HEK293 (cell line): ENCODE measurements around the gene MRPL19.

Experiments used
- CTCF ChIA-PET: fragments of 350-600 bp; formaldehyde crosslinking; extraction: SDS; loops from one replicate; lab custom pipeline; 2021; ENCODE audit warnings: antibody characterized with exemption; lab: Yijun Ruan, JAX
- POLR2A ChIA-PET: fragments of 300-600 bp; formaldehyde crosslinking; extraction: SDS; loops from one replicate; lab custom pipeline; 2020; ENCODE audit warnings: antibody characterized with exemption, inconsistent platforms; lab: Yijun Ruan, JAX
- H3K27ac ChIP-seq: fragments of 200-500 bp; sonication (Bioruptor generic); 2 replicates; pipeline ENCODE4 v1.5.1; 2014; ENCODE audit warnings: low read depth, low read length, control low read depth, inconsistent platforms; ENCODE audit errors: extremely low read depth
- H3K36me3 ChIP-seq, 2 experiments: fragments of 200-500 bp in 1 of 2; sonication (Bioruptor generic) in 1 of 2; 1 replicate in 1 of 2; 2 replicates in 1 of 2; pipeline ENCODE4 v1.5.1; 2014 to 2017; ENCODE audit warnings: inconsistent platforms in 2 of 2, low read length in 2 of 2; ENCODE audit not compliant: control insufficient read depth in 2 of 2, insufficient read depth in 1 of 2
- H3K4me1 ChIP-seq: fragments of 200-500 bp; sonication (Bioruptor generic); 2 replicates; pipeline ENCODE4 v1.5.1; 2014; ENCODE audit warnings: mild to moderate bottlenecking, low read length, inconsistent platforms; ENCODE audit not compliant: control insufficient read depth, insufficient read depth
- H3K4me3 ChIP-seq: 2 replicates; pipeline ENCODE4 v1.5.1; 2011; ENCODE audit warnings: low read depth, mild to moderate bottlenecking, control low read depth, low read length, moderate library complexity
- H3K9me3 ChIP-seq: fragments of 200-500 bp; sonication (Bioruptor generic); 2 replicates; pipeline ENCODE4 v1.5.1; 2014; ENCODE audit warnings: low read depth, low read length, inconsistent platforms; ENCODE audit not compliant: control insufficient read depth, insufficient read depth
- GLIS1 ChIP-seq: fragments of 450-650 bp; formaldehyde crosslinking; IDR thresholded peaks from 2 replicates; pipeline ENCODE4 v1.5.1; 2016; ENCODE audit warnings: missing biosample characterization, missing genetic modification characterization
- HOXA7 ChIP-seq: sonication (generic); formaldehyde crosslinking; IDR thresholded peaks from 2 replicates; pipeline ENCODE4 v1.8.1; 2022; ENCODE audit warnings: missing genetic modification reagents, borderline replicate concordance
- HOXC10 ChIP-seq: sonication (generic); formaldehyde crosslinking; IDR thresholded peaks from 2 replicates; pipeline ENCODE4 v1.8.1; 2023; ENCODE audit warnings: mild to moderate bottlenecking, missing genetic modification reagents
- IKZF3 ChIP-seq: fragments of 450-650 bp; IDR thresholded peaks from 2 replicates; pipeline ENCODE4 v1.5.0; 2018; ENCODE audit warnings: missing biosample characterization, mild to moderate bottlenecking, missing genetic modification characterization, moderate library complexity
- RBAK ChIP-seq: fragments of 450-650 bp; formaldehyde crosslinking; IDR thresholded peaks from 2 replicates; pipeline ENCODE4 v1.5.1; 2016; ENCODE audit warnings: missing biosample characterization, missing genetic modification characterization
- SP3 ChIP-seq: fragments of 450-650 bp; formaldehyde crosslinking; IDR thresholded peaks from 2 replicates; pipeline ENCODE4 v1.5.1; 2016; ENCODE audit warnings: missing biosample characterization, missing genetic modification characterization
- TRIM28 ChIP-seq: IDR thresholded peaks from 2 replicates; pipeline ENCODE4 v1.6.1; 2011; ENCODE audit warnings: low read length, control low read depth, borderline replicate concordance
- ZBTB48 ChIP-seq: fragments of 450-650 bp; formaldehyde crosslinking; IDR thresholded peaks from 2 replicates; pipeline ENCODE4 v1.5.1; 2016; ENCODE audit warnings: missing biosample characterization, missing genetic modification characterization
- ZFP69B ChIP-seq: fragments of 450-650 bp; formaldehyde crosslinking; IDR thresholded peaks from 2 replicates; pipeline ENCODE4 v1.5.1; 2016; ENCODE audit warnings: missing biosample characterization, missing genetic modification characterization
- ZNF132 ChIP-seq: fragments of 450-650 bp; formaldehyde crosslinking; IDR thresholded peaks from 2 replicates; pipeline ENCODE4 v1.5.1; 2017; ENCODE audit warnings: missing biosample characterization, missing genetic modification characterization, borderline replicate concordance
- ZNF155 ChIP-seq: fragments of 450-650 bp; formaldehyde crosslinking; IDR thresholded peaks from 2 replicates; pipeline ENCODE4 v1.5.1; 2016; ENCODE audit warnings: missing biosample characterization, missing genetic modification characterization
- ZNF266 ChIP-seq: fragments of 450-650 bp; formaldehyde crosslinking; IDR thresholded peaks from 2 replicates; pipeline ENCODE4 v1.5.1; 2016; ENCODE audit warnings: missing biosample characterization, missing genetic modification characterization, low read depth
- ZNF341 ChIP-seq: fragments of 450-650 bp; formaldehyde crosslinking; IDR thresholded peaks from 2 replicates; pipeline ENCODE4; 2016; ENCODE audit warnings: low read depth, missing biosample characterization, missing genetic modification characterization
- ZNF433 ChIP-seq: fragments of 450-650 bp; formaldehyde crosslinking; IDR thresholded peaks from 2 replicates; pipeline ENCODE4 v1.5.1; 2016; ENCODE audit warnings: missing biosample characterization, missing genetic modification characterization, low read depth
- ZNF473 ChIP-seq: fragments of 450-650 bp; formaldehyde crosslinking; IDR thresholded peaks from 2 replicates; pipeline ENCODE4 v1.5.1; 2017; ENCODE audit warnings: missing biosample characterization, missing genetic modification characterization
- ZNF561 ChIP-seq: fragments of 450-650 bp; IDR thresholded peaks from 2 replicates; pipeline ENCODE4 v1.5.1; 2018; ENCODE audit warnings: missing biosample characterization, missing genetic modification characterization, borderline replicate concordance
- TF ChIP-seq, protein P1 (sequence below): fragments of 450-650 bp; formaldehyde crosslinking; IDR thresholded peaks from 2 replicates; pipeline ENCODE4 v1.5.1; 2016; ENCODE audit warnings: missing biosample characterization, missing genetic modification characterization
- TF ChIP-seq, protein P2 (sequence below): fragments of 450-650 bp; formaldehyde crosslinking; IDR thresholded peaks from 2 replicates; pipeline ENCODE4 v1.5.1; 2016; ENCODE audit warnings: missing biosample characterization, missing genetic modification characterization
- TF ChIP-seq, protein P3 (sequence below): fragments of 450-650 bp; formaldehyde crosslinking; IDR thresholded peaks from 2 replicates; pipeline ENCODE4; 2016; ENCODE audit warnings: missing biosample characterization, missing genetic modification characterization
- TF ChIP-seq, protein P4 (sequence below): fragments of 450-650 bp; formaldehyde crosslinking; IDR thresholded peaks from 2 replicates; pipeline ENCODE4 v1.5.1; 2016; ENCODE audit warnings: missing biosample characterization, missing genetic modification characterization, borderline replicate concordance
- TF ChIP-seq, protein P5 (sequence below): fragments of 450-650 bp; formaldehyde crosslinking; IDR thresholded peaks from 2 replicates; pipeline ENCODE4 v1.5.1; 2016; ENCODE audit warnings: missing biosample characterization, missing genetic modification characterization
- TF ChIP-seq, protein P6 (sequence below): fragments of 450-650 bp; formaldehyde crosslinking; IDR thresholded peaks from 2 replicates; pipeline ENCODE4 v1.5.1; 2016; ENCODE audit warnings: missing biosample characterization, missing genetic modification characterization

MRPL19 gene

DNA sequence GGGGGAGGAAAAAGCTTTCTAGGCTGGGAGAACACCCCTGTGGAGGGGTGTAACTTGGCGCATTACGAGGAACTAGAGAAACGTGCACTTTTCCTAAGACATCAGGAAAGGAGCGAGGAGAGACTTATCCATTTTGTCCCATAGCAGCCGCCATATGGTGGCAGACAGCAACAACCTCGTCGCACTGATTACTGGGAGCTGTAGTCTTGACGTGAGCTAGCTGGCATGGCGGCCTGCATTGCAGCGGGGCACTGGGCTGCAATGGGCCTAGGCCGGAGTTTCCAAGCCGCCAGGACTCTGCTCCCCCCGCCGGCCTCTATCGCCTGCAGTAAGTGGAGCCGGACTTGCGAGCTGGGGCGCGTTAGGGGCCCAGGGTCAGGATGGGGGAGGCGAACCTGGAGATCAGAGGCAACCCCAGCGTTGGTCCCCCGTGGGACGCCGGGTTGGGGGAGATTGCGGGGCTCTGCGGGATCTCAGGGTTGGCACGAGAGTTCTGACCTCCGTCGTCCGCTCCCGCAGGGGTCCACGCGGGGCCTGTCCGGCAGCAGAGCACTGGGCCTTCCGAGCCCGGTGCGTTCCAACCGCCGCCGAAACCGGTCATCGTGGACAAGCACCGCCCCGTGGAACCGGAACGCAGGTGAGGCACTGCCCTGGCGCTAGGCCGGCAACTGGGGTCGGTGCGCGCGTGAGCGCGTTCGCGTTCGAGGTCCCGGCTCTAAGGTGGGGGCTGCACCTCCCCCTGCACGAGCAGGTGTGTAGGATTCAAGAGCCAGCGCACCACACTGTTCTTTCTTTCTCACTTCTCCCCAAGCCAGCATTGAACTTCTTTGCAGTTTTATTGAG lies at the start of gene MRPL19:
Gene MRPL19, plus strand, starts transcription at position 201 of the 843 bp plus-strand sequence. Its CDS starts 25 bp downstream, at position 226.
- Histone ChIP-seq H3K36me3 (peaks cover 27 to 37% of the 10 kb centered on the region in 2 experiments), H3K4me1 (no peaks in the 10 kb centered on the region), H3K27ac (peak within 1 kb of the TSS; percentile 71), H3K9me3 (no peaks in the 10 kb centered on the region), H3K4me3 (peak within 1 kb of the TSS; percentile 90)
- CTCF ChIA-PET = interaction anchor here (0.6 to 2.1 kb wide), 4 partner anchors 19 to 504 kb away, joined by 3 to 8 read pairs (median 4); no protein-coding TSS in a partner anchor
- POLR2A ChIA-PET = interaction anchor here (0.6 kb wide), 1 partner anchor 10 kb away, joined by 3 read pairs; no protein-coding TSS in a partner anchor
- no peak for TF ChIP-seq ZNF155 (tag by site-specific recombination)
- peak; percentile 69; the same call in 1 of the 2 replicates for TF ChIP-seq TRIM28
- TF ChIP-seq, protein P1, sequence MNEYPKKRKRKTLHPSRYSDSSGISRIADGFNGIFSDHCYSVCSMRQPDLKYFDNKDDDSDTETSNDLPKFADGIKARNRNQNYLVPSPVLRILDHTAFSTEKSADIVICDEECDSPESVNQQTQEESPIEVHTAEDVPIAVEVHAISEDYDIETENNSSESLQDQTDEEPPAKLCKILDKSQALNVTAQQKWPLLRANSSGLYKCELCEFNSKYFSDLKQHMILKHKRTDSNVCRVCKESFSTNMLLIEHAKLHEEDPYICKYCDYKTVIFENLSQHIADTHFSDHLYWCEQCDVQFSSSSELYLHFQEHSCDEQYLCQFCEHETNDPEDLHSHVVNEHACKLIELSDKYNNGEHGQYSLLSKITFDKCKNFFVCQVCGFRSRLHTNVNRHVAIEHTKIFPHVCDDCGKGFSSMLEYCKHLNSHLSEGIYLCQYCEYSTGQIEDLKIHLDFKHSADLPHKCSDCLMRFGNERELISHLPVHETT (tag by site-specific recombination) = peak; percentile 38; the same call in 1 of the 2 replicates
- TF ChIP-seq ZNF132 (tag by site-specific recombination) = no peak
- TF ChIP-seq, protein P2, sequence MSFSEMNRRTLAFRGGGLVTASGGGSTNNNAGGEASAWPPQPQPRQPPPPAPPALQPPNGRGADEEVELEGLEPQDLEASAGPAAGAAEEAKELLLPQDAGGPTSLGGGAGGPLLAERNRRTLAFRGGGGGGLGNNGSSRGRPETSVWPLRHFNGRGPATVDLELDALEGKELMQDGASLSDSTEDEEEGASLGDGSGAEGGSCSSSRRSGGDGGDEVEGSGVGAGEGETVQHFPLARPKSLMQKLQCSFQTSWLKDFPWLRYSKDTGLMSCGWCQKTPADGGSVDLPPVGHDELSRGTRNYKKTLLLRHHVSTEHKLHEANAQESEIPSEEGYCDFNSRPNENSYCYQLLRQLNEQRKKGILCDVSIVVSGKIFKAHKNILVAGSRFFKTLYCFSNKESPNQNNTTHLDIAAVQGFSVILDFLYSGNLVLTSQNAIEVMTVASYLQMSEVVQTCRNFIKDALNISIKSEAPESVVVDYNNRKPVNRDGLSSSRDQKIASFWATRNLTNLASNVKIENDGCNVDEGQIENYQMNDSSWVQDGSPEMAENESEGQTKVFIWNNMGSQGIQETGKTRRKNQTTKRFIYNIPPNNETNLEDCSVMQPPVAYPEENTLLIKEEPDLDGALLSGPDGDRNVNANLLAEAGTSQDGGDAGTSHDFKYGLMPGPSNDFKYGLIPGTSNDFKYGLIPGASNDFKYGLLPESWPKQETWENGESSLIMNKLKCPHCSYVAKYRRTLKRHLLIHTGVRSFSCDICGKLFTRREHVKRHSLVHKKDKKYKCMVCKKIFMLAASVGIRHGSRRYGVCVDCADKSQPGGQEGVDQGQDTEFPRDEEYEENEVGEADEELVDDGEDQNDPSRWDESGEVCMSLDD = peak; percentile 62
- TF ChIP-seq ZNF473 (tag by site-specific recombination) = no peak
- no peak; the same call in 1 of the 2 replicates for TF ChIP-seq GLIS1
- no peak for TF ChIP-seq ZFP69B (tag by site-specific recombination)
- TF ChIP-seq, protein P3, sequence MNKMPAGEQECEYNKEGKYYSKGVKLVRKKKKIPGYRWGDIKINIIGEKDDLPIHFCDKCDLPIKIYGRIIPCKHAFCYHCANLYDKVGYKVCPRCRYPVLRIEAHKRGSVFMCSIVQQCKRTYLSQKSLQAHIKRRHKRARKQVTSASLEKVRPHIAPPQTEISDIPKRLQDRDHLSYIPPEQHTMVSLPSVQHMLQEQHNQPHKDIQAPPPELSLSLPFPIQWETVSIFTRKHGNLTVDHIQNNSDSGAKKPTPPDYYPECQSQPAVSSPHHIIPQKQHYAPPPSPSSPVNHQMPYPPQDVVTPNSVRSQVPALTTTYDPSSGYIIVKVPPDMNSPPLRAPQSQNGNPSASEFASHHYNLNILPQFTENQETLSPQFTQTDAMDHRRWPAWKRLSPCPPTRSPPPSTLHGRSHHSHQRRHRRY (tag by site-specific recombination) = no peak
- no peak for TF ChIP-seq IKZF3 (tag by site-specific recombination)
- TF ChIP-seq HOXA7 (CRISPR knock-in tag) = no peak
- TF ChIP-seq ZNF341 (tag by site-specific recombination) = peak; percentile 92
- TF ChIP-seq, protein P4, sequence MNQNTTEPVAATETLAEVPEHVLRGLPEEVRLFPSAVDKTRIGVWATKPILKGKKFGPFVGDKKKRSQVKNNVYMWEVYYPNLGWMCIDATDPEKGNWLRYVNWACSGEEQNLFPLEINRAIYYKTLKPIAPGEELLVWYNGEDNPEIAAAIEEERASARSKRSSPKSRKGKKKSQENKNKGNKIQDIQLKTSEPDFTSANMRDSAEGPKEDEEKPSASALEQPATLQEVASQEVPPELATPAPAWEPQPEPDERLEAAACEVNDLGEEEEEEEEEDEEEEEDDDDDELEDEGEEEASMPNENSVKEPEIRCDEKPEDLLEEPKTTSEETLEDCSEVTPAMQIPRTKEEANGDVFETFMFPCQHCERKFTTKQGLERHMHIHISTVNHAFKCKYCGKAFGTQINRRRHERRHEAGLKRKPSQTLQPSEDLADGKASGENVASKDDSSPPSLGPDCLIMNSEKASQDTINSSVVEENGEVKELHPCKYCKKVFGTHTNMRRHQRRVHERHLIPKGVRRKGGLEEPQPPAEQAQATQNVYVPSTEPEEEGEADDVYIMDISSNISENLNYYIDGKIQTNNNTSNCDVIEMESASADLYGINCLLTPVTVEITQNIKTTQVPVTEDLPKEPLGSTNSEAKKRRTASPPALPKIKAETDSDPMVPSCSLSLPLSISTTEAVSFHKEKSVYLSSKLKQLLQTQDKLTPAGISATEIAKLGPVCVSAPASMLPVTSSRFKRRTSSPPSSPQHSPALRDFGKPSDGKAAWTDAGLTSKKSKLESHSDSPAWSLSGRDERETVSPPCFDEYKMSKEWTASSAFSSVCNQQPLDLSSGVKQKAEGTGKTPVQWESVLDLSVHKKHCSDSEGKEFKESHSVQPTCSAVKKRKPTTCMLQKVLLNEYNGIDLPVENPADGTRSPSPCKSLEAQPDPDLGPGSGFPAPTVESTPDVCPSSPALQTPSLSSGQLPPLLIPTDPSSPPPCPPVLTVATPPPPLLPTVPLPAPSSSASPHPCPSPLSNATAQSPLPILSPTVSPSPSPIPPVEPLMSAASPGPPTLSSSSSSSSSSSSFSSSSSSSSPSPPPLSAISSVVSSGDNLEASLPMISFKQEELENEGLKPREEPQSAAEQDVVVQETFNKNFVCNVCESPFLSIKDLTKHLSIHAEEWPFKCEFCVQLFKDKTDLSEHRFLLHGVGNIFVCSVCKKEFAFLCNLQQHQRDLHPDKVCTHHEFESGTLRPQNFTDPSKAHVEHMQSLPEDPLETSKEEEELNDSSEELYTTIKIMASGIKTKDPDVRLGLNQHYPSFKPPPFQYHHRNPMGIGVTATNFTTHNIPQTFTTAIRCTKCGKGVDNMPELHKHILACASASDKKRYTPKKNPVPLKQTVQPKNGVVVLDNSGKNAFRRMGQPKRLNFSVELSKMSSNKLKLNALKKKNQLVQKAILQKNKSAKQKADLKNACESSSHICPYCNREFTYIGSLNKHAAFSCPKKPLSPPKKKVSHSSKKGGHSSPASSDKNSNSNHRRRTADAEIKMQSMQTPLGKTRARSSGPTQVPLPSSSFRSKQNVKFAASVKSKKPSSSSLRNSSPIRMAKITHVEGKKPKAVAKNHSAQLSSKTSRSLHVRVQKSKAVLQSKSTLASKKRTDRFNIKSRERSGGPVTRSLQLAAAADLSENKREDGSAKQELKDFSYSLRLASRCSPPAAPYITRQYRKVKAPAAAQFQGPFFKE (tag by site-specific recombination) = no peak
- no peak for TF ChIP-seq HOXC10 (CRISPR knock-in tag)
- no peak for TF ChIP-seq ZNF266 (tag by site-specific recombination)
- TF ChIP-seq ZNF561 (tag by site-specific recombination) = 0 out of 2 replicates have a peak, but pooled peaks have one; percentile 59
- no peak for TF ChIP-seq RBAK (tag by site-specific recombination)
- peak; percentile 45 for TF ChIP-seq SP3 (tag by site-specific recombination)
- TF ChIP-seq ZBTB48 = no peak
- TF ChIP-seq, protein P5, sequence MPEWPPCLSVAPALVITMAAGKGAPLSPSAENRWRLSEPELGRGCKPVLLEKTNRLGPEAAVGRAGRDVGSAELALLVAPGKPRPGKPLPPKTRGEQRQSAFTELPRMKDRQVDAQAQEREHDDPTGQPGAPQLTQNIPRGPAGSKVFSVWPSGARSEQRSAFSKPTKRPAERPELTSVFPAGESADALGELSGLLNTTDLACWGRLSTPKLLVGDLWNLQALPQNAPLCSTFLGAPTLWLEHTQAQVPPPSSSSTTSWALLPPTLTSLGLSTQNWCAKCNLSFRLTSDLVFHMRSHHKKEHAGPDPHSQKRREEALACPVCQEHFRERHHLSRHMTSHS (tag by site-specific recombination) = no peak
- TF ChIP-seq, protein P6, sequence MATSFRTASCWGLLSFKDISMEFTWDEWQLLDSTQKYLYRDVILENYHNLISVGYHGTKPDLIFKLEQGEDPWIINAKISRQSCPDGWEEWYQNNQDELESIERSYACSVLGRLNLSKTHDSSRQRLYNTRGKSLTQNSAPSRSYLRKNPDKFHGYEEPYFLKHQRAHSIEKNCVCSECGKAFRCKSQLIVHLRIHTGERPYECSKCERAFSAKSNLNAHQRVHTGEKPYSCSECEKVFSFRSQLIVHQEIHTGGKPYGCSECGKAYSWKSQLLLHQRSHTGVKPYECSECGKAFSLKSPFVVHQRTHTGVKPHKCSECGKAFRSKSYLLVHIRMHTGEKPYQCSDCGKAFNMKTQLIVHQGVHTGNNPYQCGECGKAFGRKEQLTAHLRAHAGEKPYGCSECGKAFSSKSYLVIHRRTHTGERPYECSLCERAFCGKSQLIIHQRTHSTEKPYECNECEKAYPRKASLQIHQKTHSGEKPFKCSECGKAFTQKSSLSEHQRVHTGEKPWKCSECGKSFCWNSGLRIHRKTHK (tag by site-specific recombination) = no peak
- no peak for TF ChIP-seq ZNF433 (tag by site-specific recombination)
